Esophagus muscularis mucosa (tissue), 4 donors: Measurements from ENCODE around the gene CLIC4. TPM values are rescaled to one million over a fixed set of nuclear protein-coding genes. Genes with fewer than 3 reads are reported as not detected.

Experiments used
- DNase-seq: peaks from one replicate; pipeline ENCODE4 v3.0.0-alpha.2; 2017; ENCODE audit errors: extremely low spot score
- H3K27ac ChIP-seq, 4 donors: fragments of 200-600 bp; sonication (generic); replicated peaks in 1 of 4; 1 replicate in 3 of 4; 2 replicates in 1 of 4; pipeline ENCODE4 v1.5.1; 2016 to 2019; ENCODE audit warnings: mild to moderate bottlenecking in 1 of 4
- H3K27me3 ChIP-seq, 4 donors: fragments of 200-600 bp; sonication (generic); one replicate each; pipeline versions ENCODE4 v1.5.1 to v1.6.0; 2016 to 2019
- H3K36me3 ChIP-seq, 4 donors: fragments of 200-600 bp; sonication (generic); one replicate each; pipeline ENCODE4 v1.5.1; 2016 to 2019
- H3K4me1 ChIP-seq, 4 donors: fragments of 200-600 bp; sonication (generic); one replicate each; pipeline ENCODE4 v1.5.1; 2016 to 2019
- H3K4me3 ChIP-seq, 4 donors: fragments of 200-600 bp; sonication (generic); 1 replicate in 2 of 4; 2 replicates in 2 of 4; pipeline ENCODE4 v1.5.1; 2016 to 2019; ENCODE audit warnings: mild to moderate bottlenecking in 4 of 4, moderate library complexity in 1 of 4
- H3K9me3 ChIP-seq, 4 donors: fragments of 200-600 bp; sonication (generic); 1 replicate in 3 of 4; 2 replicates in 1 of 4; pipeline ENCODE4 v1.5.1; 2016 to 2019
- CTCF ChIP-seq, 3 experiments: fragments of 200-600 bp in 2 of 3; fragments of 450-650 bp in 1 of 3; sonication (generic) in 2 of 3; IDR thresholded peaks; one replicate each; pipeline ENCODE4 v1.5.1; 2017 to 2019; ENCODE audit warnings: antibody characterized with exemption in 3 of 3, mild to moderate bottlenecking in 2 of 3, moderate library complexity in 1 of 3
- EP300 ChIP-seq: sonication (generic); formaldehyde crosslinking; IDR thresholded peaks from one replicate; pipeline ENCODE4 v1.6.1; 2017; ENCODE audit warnings: antibody characterized with exemption
- POLR2A ChIP-seq: fragments of 450-650 bp; IDR thresholded peaks from one replicate; pipeline ENCODE4 v1.6.1; 2017; ENCODE audit warnings: antibody characterized with exemption, moderate library complexity, mild to moderate bottlenecking, low read depth
- POLR2AphosphoS5 ChIP-seq, 2 donors: sonication (generic); formaldehyde crosslinking; IDR thresholded peaks; one replicate each; pipeline ENCODE4 v1.6.1; 2017; ENCODE audit warnings: antibody characterized with exemption in 2 of 2
- WGBS: methylation state at CpG from one replicate; pipeline ENCODE4 v1.1.5; 2018; 5-methylcytosine and 5-hydroxymethylcytosine counted together
- intact Hi-C: fragments of 100-400 bp; cut with DNase I; formaldehyde crosslinking; loops from one replicate; pipeline ENCODE4 v1.15.1; 2023
- total RNA-seq, 4 donors: library from RNA; depleted of rRNA; stranded (reverse); fragments of >200 nt; gene quantifications; one replicate each; pipeline versions ENCODE4 v1.1.0 to v1.2.1, GENCODE V29; 2016

Gene CLIC4
- total RNA-seq, 4 donors from 2014 or later: 375 to 606 (median 595) TPM

- intact Hi-C loops: no loop called here
- H3K4me1 ChIP-seq: no peaks in the 10 kb centered on the region
- no peak for DNase-seq
- peaks cover 0 to 31% (median 0%) of the 10 kb centered on the region in 4 donors for H3K27me3 ChIP-seq
- no peak overlapping the region for H3K27ac ChIP-seq
- H3K36me3 ChIP-seq: no peaks in the 10 kb centered on the region
- TF ChIP-seq POLR2A (no peak), EP300 (no peak)
- 84% methylated on average over 1 of the region's 1 CpG for WGBS
- H3K9me3 ChIP-seq: no peaks in the 10 kb centered on the region
- no peak overlapping the region for H3K4me3 ChIP-seq
Measured at GRCh38 chr1:24873148-24873547, 127.9 kb downstream of the CLIC4 start.

DNA sequence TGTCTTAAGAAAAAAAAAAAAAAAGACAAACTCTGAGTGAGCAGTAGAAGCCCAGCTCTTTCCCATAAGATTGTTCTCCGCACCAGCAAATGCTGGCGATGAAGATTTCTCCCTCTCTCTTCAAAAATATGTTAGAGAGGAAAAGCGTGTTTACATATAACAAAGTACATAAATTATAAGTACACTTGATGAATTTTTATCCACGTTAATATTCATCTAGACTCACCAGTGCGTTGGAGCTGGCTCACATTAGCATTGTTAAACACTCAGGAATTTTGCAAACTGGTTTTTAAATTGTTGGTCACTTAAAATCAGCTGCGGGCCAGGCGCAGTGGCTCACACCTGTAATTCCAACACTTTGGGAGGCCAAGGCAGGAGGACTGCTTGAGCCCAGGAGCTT is 128.8 kb downstream of the CLIC4 start:
- Histone ChIP-seq H3K4me3 (no peak overlapping the region), H3K9me3 (no peaks in the 10 kb centered on the region), H3K4me1 (no peaks in the 10 kb centered on the region), H3K27me3 (peaks cover 0 to 31% (median 0%) of the 10 kb centered on the region in 4 donors), H3K27ac (no peak overlapping the region), H3K36me3 (no peaks in the 10 kb centered on the region)
- 85% methylated on average over 7 of the region's 7 CpGs for WGBS
- no peak for DNase-seq
- intact Hi-C loops: no loop called here
- no peak for TF ChIP-seq EP300
- no peak for TF ChIP-seq POLR2A
- no peak for TF ChIP-seq CTCF (IDR thresholded peaks at IDR 0.05)
- no peak for TF ChIP-seq POLR2AphosphoS5 (IDR thresholded peaks at IDR 0.05)

DNA sequence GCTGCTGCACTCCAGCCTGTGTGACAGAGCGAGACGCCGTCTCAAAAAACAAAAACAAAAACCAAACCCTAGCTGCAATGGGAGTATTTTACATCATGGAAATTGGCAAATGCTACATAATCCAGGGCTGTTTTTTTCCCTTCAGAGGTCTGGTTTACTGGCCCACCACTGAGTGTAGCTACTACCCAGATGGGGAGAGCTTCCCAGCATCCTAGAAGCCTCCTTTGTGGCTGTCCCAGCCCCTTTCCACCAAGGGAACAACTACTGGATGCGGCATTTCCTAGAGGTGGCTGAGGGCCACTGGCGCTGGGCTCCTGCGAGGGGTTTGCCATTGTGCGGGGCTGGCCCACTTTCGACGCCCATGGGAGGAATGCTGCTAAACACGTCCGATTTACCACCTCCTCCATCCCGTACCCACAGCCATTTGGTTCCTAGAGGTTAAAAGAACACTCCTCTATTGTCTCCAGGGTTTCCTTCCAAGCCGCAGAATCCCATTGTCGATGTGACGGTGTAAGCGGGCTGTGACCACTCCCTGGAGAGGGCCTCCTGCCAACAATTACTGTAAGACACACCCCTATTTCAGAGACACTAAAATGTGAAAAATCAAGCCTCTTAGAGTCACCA is 129.5 kb downstream of the CLIC4 start:
- H3K36me3 ChIP-seq: no peaks in the 10 kb centered on the region
- no peaks in the 10 kb centered on the region for H3K4me1 ChIP-seq
- TF ChIP-seq POLR2A (no peak), EP300 (no peak), CTCF (IDR thresholded peaks at IDR 0.05) (no peak), POLR2AphosphoS5 (IDR thresholded peaks at IDR 0.05) (no peak)
- intact Hi-C loops: no loop called here
- H3K4me3 ChIP-seq: no peak overlapping the region
- WGBS: 67% methylated on average over 15 of the region's 16 CpGs
- H3K9me3 ChIP-seq: no peaks in the 10 kb centered on the region
- H3K27ac ChIP-seq: no peak overlapping the region
- no peak for DNase-seq
- peaks cover 0 to 33% (median 0%) of the 10 kb centered on the region in 4 donors for H3K27me3 ChIP-seq

DNA sequence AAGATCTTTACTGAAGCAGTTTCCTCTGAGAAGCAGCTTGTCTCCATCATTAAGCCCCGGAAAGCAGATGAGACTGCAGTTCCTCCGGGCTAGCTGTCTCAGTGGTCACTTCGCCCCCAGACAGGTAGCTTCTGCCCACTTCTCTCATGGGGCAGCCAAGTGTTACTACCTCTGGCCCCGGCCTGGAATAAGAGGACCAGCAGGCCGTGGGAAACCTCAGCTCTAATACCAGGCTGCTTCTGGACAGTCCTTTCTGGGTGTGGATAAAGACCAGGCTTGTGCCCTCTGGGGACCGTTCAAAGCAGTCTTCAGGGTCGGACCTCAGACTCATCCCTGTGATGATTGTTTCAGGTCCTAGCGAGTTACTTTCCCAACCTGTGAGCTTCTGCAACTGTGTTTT is 130.0 kb downstream of the CLIC4 start:
- H3K27me3 ChIP-seq: peaks cover 0 to 36% (median 0%) of the 10 kb centered on the region in 4 donors
- no peak overlapping the region for H3K27ac ChIP-seq
- H3K4me3 ChIP-seq: no peak overlapping the region
- H3K4me1 ChIP-seq: no peaks in the 10 kb centered on the region
- WGBS: 55% methylated on average over 6 of the region's 8 CpGs
- TF ChIP-seq POLR2AphosphoS5 (IDR thresholded peaks at IDR 0.05): no peak
- TF ChIP-seq CTCF (IDR thresholded peaks at IDR 0.05): no peak
- DNase-seq: no peak
- H3K36me3 ChIP-seq: no peaks in the 10 kb centered on the region
- peaks cover 0 to under 1% (median 0%) of the 10 kb centered on the region in 4 donors for H3K9me3 ChIP-seq
- intact Hi-C loops: no loop called here

DNA sequence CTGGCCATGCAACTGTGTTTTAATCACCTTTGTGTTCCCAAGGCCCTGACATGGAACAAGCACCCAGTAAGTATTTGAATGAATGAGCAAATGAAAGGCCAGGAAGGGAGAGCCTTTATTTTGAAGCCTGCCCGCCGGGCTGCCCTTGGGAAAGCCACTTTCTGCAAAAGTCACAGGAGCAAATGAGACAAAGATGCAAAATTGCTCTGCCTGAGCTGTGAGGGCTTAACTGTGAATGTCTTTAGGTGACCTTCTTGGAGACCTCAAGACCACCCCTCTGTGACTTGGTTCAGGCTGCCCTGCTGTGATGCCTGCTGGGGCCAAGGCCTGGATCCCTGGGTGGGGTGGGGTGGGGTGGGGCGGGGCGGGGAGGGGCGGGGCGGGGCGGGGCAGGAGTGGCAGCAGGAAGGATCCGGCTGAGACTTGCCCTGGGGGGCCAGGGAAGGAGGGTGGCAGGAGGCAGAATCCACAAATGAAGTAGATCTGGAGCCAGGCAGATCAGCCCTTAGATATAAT is 130.8 kb downstream of the CLIC4 start:
- no peak for DNase-seq
- TF ChIP-seq POLR2A: no peak
- H3K4me3 ChIP-seq: no peak overlapping the region
- no peaks in the 10 kb centered on the region for H3K4me1 ChIP-seq
- no peak overlapping the region for H3K27ac ChIP-seq
- H3K36me3 ChIP-seq: no peaks in the 10 kb centered on the region
- H3K9me3 ChIP-seq: peaks cover 0 to 9% (median 0%) of the 10 kb centered on the region in 4 donors
- H3K27me3 ChIP-seq: peaks cover 0 to 28% (median 0%) of the 10 kb centered on the region in 4 donors
- intact Hi-C loops: no loop called here
- WGBS: 44% methylated on average over 8 of the region's 8 CpGs

GRCh38 chr1:24878045-24878444 is 132.8 kb downstream of the CLIC4 start:
- Histone ChIP-seq H3K27me3 (peaks cover 0 to 22% (median 0%) of the 10 kb centered on the region in 4 donors), H3K4me3 (no peak overlapping the region), H3K36me3 (no peaks in the 10 kb centered on the region), H3K9me3 (peaks cover 0 to 9% (median under 1%) of the 10 kb centered on the region in 4 donors), H3K4me1 (no peaks in the 10 kb centered on the region), H3K27ac (no peak overlapping the region)
- intact Hi-C loops: no loop called here
- DNase-seq: no peak
- TF ChIP-seq CTCF (IDR thresholded peaks at IDR 0.05): no peak
- no peak for TF ChIP-seq POLR2A
- no peak for TF ChIP-seq EP300
- TF ChIP-seq POLR2AphosphoS5 (IDR thresholded peaks at IDR 0.05): no peak
- WGBS: 71% methylated on average over 6 of the region's 6 CpGs
